Activated naive CD4-positive, alpha-beta T cell treated with anti-CD3 and anti-CD28 coated beads, Interleukin-2, amount 50 U/mL, for 24 hours (primary cell): ENCODE data around the gene TRIM9.

Source experiments
- H3K27ac Mint-ChIP-seq: one replicate; pipeline ENCODE4 v1.8.0; 2021; ENCODE audit warnings: mild to moderate bottlenecking, mixed read lengths
- H3K27me3 Mint-ChIP-seq: one replicate; pipeline ENCODE4 v1.8.0; 2021; ENCODE audit warnings: mixed read lengths
- H3K36me3 Mint-ChIP-seq: one replicate; pipeline ENCODE4 v1.8.0; 2021; ENCODE audit warnings: mixed read lengths
- H3K4me1 Mint-ChIP-seq: one replicate; pipeline ENCODE4 v1.8.0; 2021; ENCODE audit warnings: mixed read lengths
- H3K4me3 Mint-ChIP-seq: one replicate; pipeline ENCODE4 v1.8.0; 2021; ENCODE audit warnings: mild to moderate bottlenecking, mixed read lengths
- H3K9me3 Mint-ChIP-seq: one replicate; pipeline ENCODE4 v1.8.0; 2021; ENCODE audit warnings: mixed read lengths

TRIM9 gene

GRCh38 chr14:50932592-50933495 is 162.1 kb downstream of the TRIM9 start:
- Mint-ChIP-seq H3K4me1 (no peaks in the 10 kb centered on the region), H3K4me3 (no peak overlapping the region), H3K27me3 (peaks cover 10% of the 10 kb centered on the region), H3K36me3 (no peaks in the 10 kb centered on the region), H3K27ac (no peak overlapping the region), H3K9me3 (no peaks in the 10 kb centered on the region)

DNA sequence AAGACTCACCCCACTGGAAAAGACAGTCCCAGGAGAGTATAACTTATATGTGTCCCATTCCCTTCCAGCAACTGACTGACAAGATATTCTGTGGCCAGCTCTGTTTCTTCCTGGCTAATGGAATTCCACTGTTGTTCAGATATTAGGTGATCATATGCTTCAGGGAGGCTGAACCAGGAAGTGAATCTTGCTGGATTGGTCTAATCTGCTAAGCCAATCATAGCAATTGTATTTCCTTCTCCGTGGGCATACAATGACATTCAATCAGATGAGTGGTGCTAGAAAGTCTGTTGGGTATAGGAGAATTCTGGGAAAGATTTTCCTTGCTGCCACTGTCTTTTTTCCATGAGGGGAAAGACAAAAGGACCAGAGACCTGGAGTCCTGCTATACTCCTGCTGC is 162.7 kb downstream of the TRIM9 start:
- H3K36me3 Mint-ChIP-seq: no peaks in the 10 kb centered on the region
- peaks cover 8% of the 10 kb centered on the region for H3K27me3 Mint-ChIP-seq
- no peaks in the 10 kb centered on the region for H3K4me1 Mint-ChIP-seq
- no peak overlapping the region for H3K27ac Mint-ChIP-seq
- no peaks in the 10 kb centered on the region for H3K9me3 Mint-ChIP-seq
- no peak overlapping the region for H3K4me3 Mint-ChIP-seq

DNA sequence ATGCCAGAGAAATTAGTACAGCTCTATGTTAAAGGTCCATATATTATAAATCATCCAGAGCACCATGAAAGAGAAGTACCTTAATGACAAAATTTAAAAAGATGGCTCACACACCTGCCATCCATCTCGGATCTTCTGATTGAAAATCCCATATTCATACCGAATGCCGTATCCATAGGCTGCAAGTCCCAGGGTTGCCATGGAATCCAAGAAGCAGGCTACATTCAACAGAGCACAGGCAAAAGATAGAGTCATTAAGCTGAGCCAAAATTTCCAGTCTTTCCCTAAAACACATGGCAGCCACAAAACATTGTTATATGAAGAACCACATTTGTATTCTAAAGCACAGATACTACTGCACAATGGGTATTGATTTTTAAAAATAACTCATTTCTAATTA is 163.3 kb downstream of the TRIM9 start:
- Mint-ChIP-seq H3K36me3 (no peaks in the 10 kb centered on the region), H3K27me3 (peaks cover 8% of the 10 kb centered on the region), H3K4me3 (no peak overlapping the region), H3K9me3 (no peaks in the 10 kb centered on the region), H3K27ac (no peak overlapping the region), H3K4me1 (no peaks in the 10 kb centered on the region)

- Mint-ChIP-seq H3K36me3 (no peaks in the 10 kb centered on the region), H3K27me3 (peaks cover 8% of the 10 kb centered on the region), H3K27ac (no peak overlapping the region), H3K4me1 (no peaks in the 10 kb centered on the region), H3K4me3 (no peak overlapping the region), H3K9me3 (no peaks in the 10 kb centered on the region)
These were observed 165.4 kb downstream of the TRIM9 start for GRCh38 chr14:50929506-50929905.

- no peak overlapping the region for H3K4me3 Mint-ChIP-seq
- H3K27ac Mint-ChIP-seq: no peak overlapping the region
- no peaks in the 10 kb centered on the region for H3K9me3 Mint-ChIP-seq
- no peaks in the 10 kb centered on the region for H3K4me1 Mint-ChIP-seq
- no peaks in the 10 kb centered on the region for H3K36me3 Mint-ChIP-seq
- peaks cover 7% of the 10 kb centered on the region for H3K27me3 Mint-ChIP-seq
These were observed 166.8 kb downstream of the TRIM9 start for GRCh38 chr14:50928002-50928635.

GRCh38 chr14:50926851-50927386 is 168.0 kb downstream of the TRIM9 start:
- Mint-ChIP-seq H3K27ac (no peak overlapping the region), H3K9me3 (no peaks in the 10 kb centered on the region), H3K4me3 (no peak overlapping the region)

More at GRCh38 chr14:50926851-50927386, 168.0 kb downstream of the TRIM9 start:
- Mint-ChIP-seq H3K4me1 (no peaks in the 10 kb centered on the region), H3K27me3 (peaks cover 7% of the 10 kb centered on the region), H3K36me3 (no peaks in the 10 kb centered on the region)
